ENCODE results near the gene KCNC4.

Gene KCNC4

DNA sequence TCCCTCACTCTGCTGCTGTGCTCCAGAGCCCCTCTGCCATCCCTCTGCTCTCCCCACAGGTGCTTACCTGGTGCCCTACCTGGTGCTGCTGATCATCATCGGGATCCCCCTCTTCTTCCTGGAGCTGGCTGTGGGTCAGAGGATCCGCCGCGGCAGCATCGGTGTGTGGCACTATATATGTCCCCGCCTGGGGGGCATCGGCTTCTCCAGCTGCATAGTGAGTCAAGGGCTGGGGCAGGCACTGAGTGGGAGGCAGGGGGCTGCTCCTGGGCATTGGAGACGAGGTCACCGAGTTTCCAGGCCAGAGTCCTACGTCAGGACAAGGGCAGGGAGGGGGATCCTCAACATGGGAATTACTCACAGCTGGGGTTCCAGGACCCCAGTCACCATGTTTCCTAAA lies 38.1 kb upstream of the KCNC4 start:
- no peak for TF ChIP-seq Cebpa-rat (IDR thresholded peaks at IDR 0.05)
- Histone ChIP-seq H4K20me1 (no peaks in the 10 kb centered on the region), H3K4me3 (no peak overlapping the region), H3K9ac (no peak overlapping the region), H3K4me2 (no peak overlapping the region), H3K4me1 (peaks cover 12% of the 10 kb centered on the region; the same call in 1 of the 2 replicates), H3K9me3 (no peaks in the 10 kb centered on the region), H3K36me3 (no peaks in the 10 kb centered on the region), H3K27me3 (no peaks in the 10 kb centered on the region), H3K27ac (no peak overlapping the region)

DNA sequence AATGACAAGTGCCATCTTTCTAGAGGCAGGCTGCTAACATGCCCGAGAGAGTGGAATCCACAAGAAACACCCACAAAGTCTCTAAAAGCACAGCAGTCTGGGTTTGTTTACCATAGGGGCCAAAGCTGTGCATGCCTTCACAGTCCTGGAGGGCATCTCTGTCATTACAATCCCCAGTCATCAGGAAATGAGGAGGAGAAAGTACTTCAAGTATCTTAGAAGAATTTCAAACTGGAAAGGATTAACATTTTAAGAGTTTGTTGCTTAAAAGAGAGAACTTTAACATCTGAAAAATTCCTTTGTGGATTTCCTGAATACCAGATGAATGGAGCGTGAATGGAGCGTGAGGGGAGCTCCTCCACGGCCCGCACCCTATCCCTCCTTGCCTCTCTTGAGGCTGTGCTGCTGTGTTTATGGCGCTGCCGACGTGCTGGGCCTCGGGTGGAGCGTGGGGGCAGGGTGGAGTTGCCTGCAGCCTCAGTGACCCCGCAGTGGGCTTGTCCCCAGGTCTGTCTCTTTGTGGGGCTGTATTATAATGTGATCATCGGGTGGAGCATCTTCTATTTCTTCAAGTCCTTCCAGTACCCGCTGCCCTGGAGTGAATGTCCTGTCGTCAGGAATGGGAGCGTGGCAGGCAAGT lies 36.5 kb upstream of the KCNC4 start:
- Histone ChIP-seq H3K36me3 (no peaks in the 10 kb centered on the region), H3K4me3 (no peak overlapping the region), H3K9me3 (no peaks in the 10 kb centered on the region), H3K9ac (no peak overlapping the region), H3K27ac (no peak overlapping the region), H3K27me3 (no peaks in the 10 kb centered on the region), H3K4me2 (no peak overlapping the region), H3K4me1 (peaks cover 12% of the 10 kb centered on the region; the same call in 1 of the 2 replicates), H4K20me1 (no peaks in the 10 kb centered on the region)
- no peak for TF ChIP-seq Cebpa-rat (IDR thresholded peaks at IDR 0.05)

DNA sequence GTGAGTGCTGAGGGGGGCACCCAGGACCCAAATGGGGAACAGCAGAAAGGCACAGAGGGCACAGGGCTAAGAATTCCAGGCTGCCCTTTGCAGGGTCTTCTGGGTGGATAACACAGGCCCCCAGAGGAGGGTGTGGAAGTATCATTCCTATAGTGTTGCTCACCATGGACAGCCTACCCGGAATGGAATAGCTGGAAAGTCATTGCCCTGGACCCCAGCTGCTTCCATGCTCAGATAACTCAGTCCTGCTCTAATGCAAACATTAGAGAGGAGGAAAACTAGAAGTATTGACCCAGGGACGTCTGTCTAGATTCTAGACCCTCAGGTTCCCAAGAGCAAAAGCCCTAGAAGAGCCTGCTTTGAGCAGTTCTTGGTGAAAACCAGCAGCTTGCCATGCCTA lies 35.2 kb upstream of the KCNC4 start:
- H3K27ac ChIP-seq = no peak overlapping the region
- no peak for TF ChIP-seq Cebpa-rat (IDR thresholded peaks at IDR 0.05)
- H3K4me1 ChIP-seq = peaks cover 12% of the 10 kb centered on the region; the same call in 1 of the 2 replicates
- H3K9me3 ChIP-seq = no peaks in the 10 kb centered on the region
- H3K9ac ChIP-seq = no peak overlapping the region
- H3K4me3 ChIP-seq = no peak overlapping the region
- H3K4me2 ChIP-seq = no peak overlapping the region
- no peaks in the 10 kb centered on the region for H3K27me3 ChIP-seq
- H3K36me3 ChIP-seq = no peaks in the 10 kb centered on the region
- H4K20me1 ChIP-seq = no peaks in the 10 kb centered on the region

DNA sequence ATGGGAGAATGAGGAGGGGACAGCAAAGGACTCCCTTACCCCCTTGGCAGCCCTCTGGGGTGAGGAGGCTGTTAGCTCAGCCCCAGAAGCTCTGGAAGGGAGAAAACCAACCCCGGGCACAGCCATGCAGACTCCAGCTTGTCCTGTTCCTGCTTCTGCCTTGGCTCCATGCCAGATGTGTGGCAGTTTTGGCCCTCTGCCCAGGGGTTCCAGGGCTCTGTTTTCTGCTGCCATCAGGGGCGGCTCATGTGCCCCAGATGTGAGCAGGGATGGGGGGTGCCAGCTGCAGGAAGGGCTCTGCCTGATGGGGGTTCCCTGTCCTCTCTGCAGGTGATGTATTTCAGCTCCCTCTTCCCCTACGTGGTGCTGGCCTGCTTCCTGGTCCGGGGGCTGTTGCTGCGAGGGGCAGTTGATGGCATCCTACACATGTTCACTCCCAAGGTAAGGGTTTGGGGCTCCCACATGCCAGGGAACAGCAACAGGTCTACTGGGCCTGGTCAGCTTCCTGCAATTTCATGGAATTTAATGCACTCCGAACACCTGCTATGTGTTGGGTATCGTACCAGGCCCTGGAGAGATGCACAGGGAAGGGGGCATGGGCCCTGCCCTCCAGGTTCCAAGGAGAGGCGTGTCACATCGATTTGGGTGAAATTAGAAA lies 33.7 kb upstream of the KCNC4 start:
- TF ChIP-seq Cebpa-rat (IDR thresholded peaks at IDR 0.05) = no peak
- H3K4me2 ChIP-seq = no peak overlapping the region
- H3K36me3 ChIP-seq = no peaks in the 10 kb centered on the region
- peaks cover 9% of the 10 kb centered on the region; the same call in 1 of the 2 replicates for H3K4me1 ChIP-seq
- H3K9ac ChIP-seq = no peak overlapping the region
- no peak overlapping the region for H3K27ac ChIP-seq
- no peak overlapping the region for H3K4me3 ChIP-seq
- H3K9me3 ChIP-seq = no peaks in the 10 kb centered on the region
- H4K20me1 ChIP-seq = no peaks in the 10 kb centered on the region
- H3K27me3 ChIP-seq = no peaks in the 10 kb centered on the region

DNA sequence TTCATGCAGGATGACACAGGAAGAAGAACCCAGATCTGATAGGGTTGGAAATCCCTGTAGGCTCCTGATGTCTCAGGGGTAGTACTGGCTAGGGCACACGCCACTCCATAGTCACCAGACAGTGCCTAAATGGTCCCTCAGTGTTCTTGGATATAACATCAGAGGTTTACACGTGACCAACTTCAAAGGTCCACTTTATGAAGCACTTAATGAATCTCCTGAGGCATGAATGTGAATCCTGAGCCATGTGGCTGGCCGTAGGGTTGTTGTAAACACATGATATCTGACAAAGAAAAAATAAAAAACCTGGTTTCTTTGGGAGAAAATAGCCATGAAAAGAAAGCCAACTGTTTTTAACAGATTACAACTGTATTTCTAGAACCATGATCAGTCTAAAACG lies 32.3 kb upstream of the KCNC4 start:
- H3K27ac ChIP-seq = no peak overlapping the region
- no peak overlapping the region for H3K9ac ChIP-seq
- H3K4me1 ChIP-seq = peaks cover 6% of the 10 kb centered on the region; the same call in 1 of the 2 replicates
- no peaks in the 10 kb centered on the region for H3K36me3 ChIP-seq
- H3K4me2 ChIP-seq = no peak overlapping the region
- no peaks in the 10 kb centered on the region for H3K27me3 ChIP-seq
- H3K4me3 ChIP-seq = no peak overlapping the region
- TF ChIP-seq Cebpa-rat (IDR thresholded peaks at IDR 0.05) = no peak
- no peaks in the 10 kb centered on the region for H4K20me1 ChIP-seq
- no peaks in the 10 kb centered on the region for H3K9me3 ChIP-seq

DNA sequence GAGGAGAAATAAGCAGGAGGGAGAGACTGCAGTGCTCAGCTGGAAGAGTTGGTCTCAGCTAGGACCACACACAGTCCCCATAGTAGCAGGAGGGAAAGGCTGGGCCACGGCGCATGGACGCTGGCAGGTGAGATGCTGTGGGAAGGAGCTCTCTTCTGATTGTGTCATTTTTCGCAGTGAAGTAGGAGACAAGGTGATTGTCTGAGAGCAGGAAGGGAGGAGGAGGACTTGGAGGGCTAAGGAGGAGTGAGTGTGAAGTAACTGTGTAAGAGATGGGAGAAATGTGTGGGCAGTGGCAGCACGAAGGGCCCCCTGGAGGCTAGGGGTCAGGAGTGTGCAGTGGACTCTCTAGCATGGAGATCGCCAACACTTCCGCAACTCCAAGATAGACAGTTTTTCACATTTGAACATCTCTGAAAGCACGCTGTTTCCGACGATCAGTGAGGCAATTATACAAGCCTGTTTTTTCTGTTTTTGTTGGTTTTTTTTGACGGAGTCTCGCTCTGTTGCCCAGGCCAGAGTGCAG lies 26.4 kb upstream of the KCNC4 start:
- no peaks in the 10 kb centered on the region for H3K36me3 ChIP-seq
- H3K4me2 ChIP-seq = no peak overlapping the region
- no peak overlapping the region for H3K27ac ChIP-seq
- H3K4me1 ChIP-seq = no peaks in the 10 kb centered on the region
- H4K20me1 ChIP-seq = no peaks in the 10 kb centered on the region
- no peak overlapping the region for H3K9ac ChIP-seq
- no peaks in the 10 kb centered on the region for H3K9me3 ChIP-seq
- H3K4me3 ChIP-seq = no peak overlapping the region
- no peak for TF ChIP-seq Cebpa-rat (IDR thresholded peaks at IDR 0.05)
- H3K27me3 ChIP-seq = no peaks in the 10 kb centered on the region

DNA sequence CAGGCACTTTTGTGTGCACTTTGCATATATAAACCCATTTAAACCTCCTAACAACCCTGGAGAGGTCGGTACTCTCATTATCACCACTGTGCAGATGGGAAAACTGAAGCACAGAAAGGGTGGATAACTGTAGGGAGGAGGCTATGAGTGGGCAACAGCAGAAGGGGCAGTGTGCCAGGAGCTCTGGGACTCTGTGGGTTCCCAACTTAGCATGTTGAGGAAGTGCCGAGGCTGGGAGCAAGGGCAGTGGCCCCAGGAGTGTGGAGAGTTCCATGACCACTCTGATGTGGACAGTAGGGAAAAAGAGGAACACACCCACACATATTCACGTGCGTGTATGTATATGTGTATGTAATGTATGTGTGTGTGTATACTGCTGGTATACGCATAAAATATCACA lies 25.7 kb upstream of the KCNC4 start:
- no peaks in the 10 kb centered on the region for H4K20me1 ChIP-seq
- no peaks in the 10 kb centered on the region for H3K9me3 ChIP-seq
- no peaks in the 10 kb centered on the region for H3K36me3 ChIP-seq
- H3K4me1 ChIP-seq = no peaks in the 10 kb centered on the region
- H3K4me3 ChIP-seq = no peak overlapping the region
- no peaks in the 10 kb centered on the region for H3K27me3 ChIP-seq
- H3K9ac ChIP-seq = no peak overlapping the region
- no peak overlapping the region for H3K27ac ChIP-seq
- no peak for TF ChIP-seq Cebpa-rat (IDR thresholded peaks at IDR 0.05)
- no peak overlapping the region for H3K4me2 ChIP-seq

DNA sequence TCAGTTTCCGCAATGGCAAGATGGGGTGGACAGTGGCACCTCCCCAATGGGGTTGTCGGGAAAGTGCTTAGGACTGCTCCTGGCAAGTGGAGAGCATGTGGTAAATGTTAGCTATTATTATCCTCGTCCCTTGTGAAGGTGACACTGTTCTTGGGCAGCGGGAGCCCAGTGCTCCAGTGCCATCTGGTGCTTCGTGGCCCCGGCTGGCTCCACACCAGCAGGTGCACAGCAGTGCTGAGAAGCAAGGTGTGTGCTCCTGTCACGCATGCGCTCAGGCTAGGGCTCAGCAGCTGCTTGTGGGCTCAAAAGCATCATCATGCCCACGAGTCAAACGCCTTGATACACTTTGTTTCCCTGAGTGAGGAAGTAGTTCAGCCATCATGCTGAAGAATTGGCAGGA lies 24.9 kb upstream of the KCNC4 start:
- TF ChIP-seq Cebpa-rat (IDR thresholded peaks at IDR 0.05) = no peak
- Histone ChIP-seq H3K9ac (no peak overlapping the region), H3K4me1 (no peaks in the 10 kb centered on the region), H3K27me3 (no peaks in the 10 kb centered on the region), H3K27ac (no peak overlapping the region), H3K9me3 (no peaks in the 10 kb centered on the region), H4K20me1 (no peaks in the 10 kb centered on the region), H3K36me3 (no peaks in the 10 kb centered on the region), H3K4me2 (no peak overlapping the region), H3K4me3 (no peak overlapping the region)

DNA sequence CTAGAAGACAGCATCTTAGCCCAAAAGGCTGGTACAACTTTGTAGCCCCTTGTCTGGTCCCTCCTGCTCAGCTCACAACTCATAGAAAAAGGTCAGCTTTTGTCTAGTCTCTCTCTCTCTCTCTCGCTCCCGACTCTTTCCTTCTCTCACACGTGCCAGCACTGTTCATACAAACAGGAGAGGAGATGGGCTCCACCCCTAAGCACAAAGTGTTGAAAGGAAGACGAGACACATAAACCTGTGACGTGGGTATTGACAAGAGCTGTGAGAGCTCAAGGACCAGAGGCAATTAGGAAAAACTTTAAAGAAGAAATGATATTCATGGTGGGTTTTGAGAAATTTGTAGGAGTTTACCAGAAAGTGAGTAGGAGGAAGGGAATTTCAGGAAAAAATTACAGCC lies 23.6 kb upstream of the KCNC4 start:
- no peak for TF ChIP-seq Cebpa-rat (IDR thresholded peaks at IDR 0.05)
- Histone ChIP-seq H3K9me3 (no peaks in the 10 kb centered on the region), H3K27ac (no peak overlapping the region), H3K36me3 (no peaks in the 10 kb centered on the region), H3K4me1 (no peaks in the 10 kb centered on the region), H4K20me1 (no peaks in the 10 kb centered on the region), H3K9ac (no peak overlapping the region), H3K27me3 (no peaks in the 10 kb centered on the region), H3K4me3 (no peak overlapping the region), H3K4me2 (no peak overlapping the region)

DNA sequence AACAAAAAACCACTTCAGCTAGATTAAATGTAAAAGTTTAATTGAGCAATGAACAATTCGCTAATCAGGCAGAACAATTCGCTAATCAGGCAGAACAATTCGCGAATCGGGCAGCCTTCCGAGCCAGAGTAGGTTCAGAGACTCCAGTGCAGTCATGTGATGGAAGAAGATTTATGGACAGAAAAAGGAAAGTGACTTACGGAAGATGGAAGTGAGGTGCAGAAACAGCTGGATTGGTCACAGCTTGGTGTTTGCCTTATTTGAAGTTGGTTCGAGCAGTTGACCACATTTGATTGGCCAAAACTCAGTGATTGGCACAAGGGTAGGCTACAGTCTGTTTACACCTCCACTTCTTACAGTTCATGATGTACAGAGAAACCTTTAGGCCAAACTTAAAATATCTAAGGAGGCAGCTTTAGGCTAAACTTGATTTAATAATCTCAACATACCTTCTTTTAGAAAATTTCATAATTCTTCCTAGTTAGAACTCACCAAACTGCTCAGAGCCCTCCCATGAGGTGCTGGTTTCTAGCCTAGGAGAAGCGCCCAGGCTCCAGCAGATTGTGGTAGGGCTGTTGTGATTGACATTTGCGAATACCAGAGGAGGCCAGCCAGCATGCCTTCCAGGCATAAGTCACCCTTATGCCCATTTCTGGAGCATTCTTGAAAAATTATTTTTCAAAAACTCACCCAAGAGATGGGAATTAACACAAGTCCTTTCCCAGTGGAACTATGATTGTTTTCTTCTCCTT lies 22.8 kb upstream of the KCNC4 start:
- Histone ChIP-seq H3K36me3 (no peaks in the 10 kb centered on the region), H3K27ac (no peak overlapping the region), H3K4me2 (no peak overlapping the region), H3K27me3 (no peaks in the 10 kb centered on the region), H3K9me3 (no peaks in the 10 kb centered on the region), H3K4me1 (no peaks in the 10 kb centered on the region), H3K9ac (no peak overlapping the region), H3K4me3 (no peak overlapping the region), H4K20me1 (no peaks in the 10 kb centered on the region)
- no peak for TF ChIP-seq Cebpa-rat (IDR thresholded peaks at IDR 0.05)

Measured in BLaER1 (cell line).